ENCODE data around the gene MYO18A.

GRCh38 chr17:29145289-29146073 is 34.7 kb downstream of the MYO18A start:
- TF ChIP-seq CTCF (IDR thresholded peaks at IDR 0.05) (peak; percentile 38 to 76 (median 71)), POLR2A (IDR thresholded peaks at IDR 0.05) (no peak)
